ENCODE results near the gene SCLT1.

SCLT1 gene

DNA sequence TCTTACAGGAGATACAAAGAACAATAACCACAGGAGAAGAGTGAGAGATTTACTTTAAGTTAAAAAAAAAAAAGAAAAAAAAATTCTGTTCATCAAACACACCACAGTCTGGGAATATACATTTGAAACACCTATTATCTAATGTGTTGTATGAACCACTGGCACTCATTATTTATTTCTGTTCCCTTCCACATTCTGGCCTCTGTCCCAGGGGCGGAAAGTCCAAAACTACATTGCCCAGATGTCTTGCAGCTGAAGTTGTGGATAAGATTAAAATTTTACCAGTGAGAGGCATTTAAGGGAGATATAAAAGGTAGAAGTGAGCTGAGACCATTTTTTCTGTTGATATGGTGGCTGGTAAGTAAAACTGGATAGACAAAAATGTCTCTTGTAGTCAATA is 56.2 kb downstream of the SCLT1 start:
- Histone ChIP-seq H3K9me2 (replicated peaks; ENCODE audit: insufficient read depth, low read length) (no peaks in the 10 kb centered on the region), H2AFZ (ENCODE audit: low read length) (no peak overlapping the region), H4K20me1 (ENCODE audit: insufficient read depth, low read length) (no peaks in the 10 kb centered on the region), H3K9me3 (replicated peaks; ENCODE audit: insufficient read depth, low read length) (no peaks in the 10 kb centered on the region), H3F3A (ENCODE audit: insufficient read depth, low read length) (no peaks in the 10 kb centered on the region), H3K79me2 (ENCODE audit: low read length) (no peaks in the 10 kb centered on the region), H3K4me2 (ENCODE audit: low read depth, low read length) (no peak overlapping the region), H3K36me3 (replicated peaks; ENCODE audit: insufficient read depth, low read length) (no peaks in the 10 kb centered on the region), H3K27me3 (replicated peaks; ENCODE audit: insufficient read depth, low read length) (no peaks in the 10 kb centered on the region), H3K27ac (ENCODE audit: low read length) (no peak overlapping the region), H3K9ac (ENCODE audit: low read length) (no peak overlapping the region), H3K4me3 (ENCODE audit: low read length) (no peak overlapping the region), H3K4me1 (ENCODE audit: low read length) (no peaks in the 10 kb centered on the region)
- no peak for DNase-seq
- TF ChIP-seq EZH2 (optimal IDR thresholded peaks at IDR 0.05; ENCODE audit: low read depth, low read length) (no peak), EZH2phosphoT487 (IDR thresholded peaks at IDR 0.05; ENCODE audit: low read length) (no peak)
- TF ChIP-seq, protein P1, sequence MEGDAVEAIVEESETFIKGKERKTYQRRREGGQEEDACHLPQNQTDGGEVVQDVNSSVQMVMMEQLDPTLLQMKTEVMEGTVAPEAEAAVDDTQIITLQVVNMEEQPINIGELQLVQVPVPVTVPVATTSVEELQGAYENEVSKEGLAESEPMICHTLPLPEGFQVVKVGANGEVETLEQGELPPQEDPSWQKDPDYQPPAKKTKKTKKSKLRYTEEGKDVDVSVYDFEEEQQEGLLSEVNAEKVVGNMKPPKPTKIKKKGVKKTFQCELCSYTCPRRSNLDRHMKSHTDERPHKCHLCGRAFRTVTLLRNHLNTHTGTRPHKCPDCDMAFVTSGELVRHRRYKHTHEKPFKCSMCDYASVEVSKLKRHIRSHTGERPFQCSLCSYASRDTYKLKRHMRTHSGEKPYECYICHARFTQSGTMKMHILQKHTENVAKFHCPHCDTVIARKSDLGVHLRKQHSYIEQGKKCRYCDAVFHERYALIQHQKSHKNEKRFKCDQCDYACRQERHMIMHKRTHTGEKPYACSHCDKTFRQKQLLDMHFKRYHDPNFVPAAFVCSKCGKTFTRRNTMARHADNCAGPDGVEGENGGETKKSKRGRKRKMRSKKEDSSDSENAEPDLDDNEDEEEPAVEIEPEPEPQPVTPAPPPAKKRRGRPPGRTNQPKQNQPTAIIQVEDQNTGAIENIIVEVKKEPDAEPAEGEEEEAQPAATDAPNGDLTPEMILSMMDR (IDR thresholded peaks at IDR 0.05; ENCODE audit: low read length), result no peak

- Histone ChIP-seq H3K4me3 (ENCODE audit: low read length) (no peak overlapping the region), H3K9me3 (replicated peaks; ENCODE audit: insufficient read depth, low read length) (no peaks in the 10 kb centered on the region), H3K79me2 (ENCODE audit: low read length) (no peaks in the 10 kb centered on the region), H3K27me3 (replicated peaks; ENCODE audit: insufficient read depth, low read length) (no peaks in the 10 kb centered on the region), H2AFZ (ENCODE audit: low read length) (no peak overlapping the region), H3K4me2 (ENCODE audit: low read depth, low read length) (no peak overlapping the region), H3K4me1 (ENCODE audit: low read length) (no peaks in the 10 kb centered on the region), H3F3A (ENCODE audit: insufficient read depth, low read length) (no peaks in the 10 kb centered on the region), H3K27ac (ENCODE audit: low read length) (no peak overlapping the region), H3K36me3 (replicated peaks; ENCODE audit: insufficient read depth, low read length) (no peaks in the 10 kb centered on the region; the same call in 1 of the 2 replicates), H3K9me2 (replicated peaks; ENCODE audit: insufficient read depth, low read length) (no peaks in the 10 kb centered on the region), H4K20me1 (ENCODE audit: insufficient read depth, low read length) (no peaks in the 10 kb centered on the region), H3K9ac (ENCODE audit: low read length) (no peak overlapping the region)
- TF ChIP-seq, protein P1 (IDR thresholded peaks at IDR 0.05; ENCODE audit: low read length), result no peak
- TF ChIP-seq EZH2 (optimal IDR thresholded peaks at IDR 0.05; ENCODE audit: low read depth, low read length), result no peak
- no peak for TF ChIP-seq EZH2phosphoT487 (IDR thresholded peaks at IDR 0.05; ENCODE audit: low read length)
- no peak for DNase-seq
Measured at GRCh38 chr4:129014566-129015509, 78.5 kb downstream of the SCLT1 start.

DNA sequence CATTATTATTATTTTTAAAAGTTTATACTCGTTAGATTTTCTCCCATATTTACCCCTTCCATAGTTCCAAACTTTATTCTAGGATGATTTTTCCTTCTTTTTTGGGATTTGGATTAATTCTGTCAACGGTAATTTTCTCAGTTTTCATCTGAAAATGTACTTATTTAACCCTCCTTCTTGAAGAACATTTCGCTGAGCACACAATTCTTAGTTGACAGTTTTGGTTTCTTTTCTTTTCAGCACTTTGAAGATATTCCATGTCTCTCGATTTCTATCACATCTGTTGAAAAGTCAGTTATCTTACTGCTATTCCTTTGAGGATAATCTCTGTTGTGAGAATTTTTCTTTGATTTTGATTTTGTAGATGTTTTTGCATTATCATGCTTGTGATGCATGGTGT is 85.2 kb downstream of the SCLT1 start:
- no peaks in the 10 kb centered on the region for H3K36me3 ChIP-seq (replicated peaks; ENCODE audit: insufficient read depth, low read length)
- no peaks in the 10 kb centered on the region for H3K27me3 ChIP-seq (replicated peaks; ENCODE audit: insufficient read depth, low read length)
- H3K4me3 ChIP-seq (ENCODE audit: low read length), result no peak overlapping the region
- H4K20me1 ChIP-seq (ENCODE audit: insufficient read depth, low read length), result no peaks in the 10 kb centered on the region
- no peak overlapping the region for H3K27ac ChIP-seq (ENCODE audit: low read length)
- no peaks in the 10 kb centered on the region for H3K9me2 ChIP-seq (replicated peaks; ENCODE audit: insufficient read depth, low read length)
- H3K9ac ChIP-seq (ENCODE audit: low read length), result no peak overlapping the region
- H3K79me2 ChIP-seq (ENCODE audit: low read length), result no peaks in the 10 kb centered on the region
- no peak overlapping the region for H3K4me2 ChIP-seq (ENCODE audit: low read depth, low read length)
- no peaks in the 10 kb centered on the region for H3K9me3 ChIP-seq (replicated peaks; ENCODE audit: insufficient read depth, low read length)
- DNase-seq, result no peak
- H3F3A ChIP-seq (ENCODE audit: insufficient read depth, low read length), result no peaks in the 10 kb centered on the region
- no peak overlapping the region for H2AFZ ChIP-seq (ENCODE audit: low read length)
- no peaks in the 10 kb centered on the region for H3K4me1 ChIP-seq (ENCODE audit: low read length)
- TF ChIP-seq EZH2 (optimal IDR thresholded peaks at IDR 0.05; ENCODE audit: low read depth, low read length) (no peak), EZH2phosphoT487 (IDR thresholded peaks at IDR 0.05; ENCODE audit: low read length) (no peak)
- TF ChIP-seq, protein P1 (IDR thresholded peaks at IDR 0.05; ENCODE audit: low read length), result no peak
